Esophagus squamous epithelium (tissue), 4 donors: ENCODE measurements around the gene KIF1A.
"Not testable (repeated sequence)": the region's sequence is repeated elsewhere in the genome, so short reads cannot be mapped to it uniquely, and the experiment has no call there.

Source experiments
- POLR2A ChIP-seq, 4 donors: fragments of 450-650 bp; IDR thresholded peaks; one replicate each; pipeline ENCODE4 v1.6.1; 2017; ENCODE audit warnings: antibody characterized with exemption in 4 of 4, mild to moderate bottlenecking in 4 of 4, moderate library complexity in 3 of 4
- TF ChIP-seq, protein P1 (sequence below), 6 experiments: fragments of 450-650 bp in 4 of 6; fragments of 200-600 bp in 2 of 6; sonication (generic) in 2 of 6; IDR thresholded peaks; one replicate each; pipeline ENCODE4 v1.5.1; 2016 to 2019; ENCODE audit warnings: antibody characterized with exemption in 6 of 6, mild to moderate bottlenecking in 4 of 6, moderate library complexity in 4 of 6

- TF ChIP-seq, protein P1, sequence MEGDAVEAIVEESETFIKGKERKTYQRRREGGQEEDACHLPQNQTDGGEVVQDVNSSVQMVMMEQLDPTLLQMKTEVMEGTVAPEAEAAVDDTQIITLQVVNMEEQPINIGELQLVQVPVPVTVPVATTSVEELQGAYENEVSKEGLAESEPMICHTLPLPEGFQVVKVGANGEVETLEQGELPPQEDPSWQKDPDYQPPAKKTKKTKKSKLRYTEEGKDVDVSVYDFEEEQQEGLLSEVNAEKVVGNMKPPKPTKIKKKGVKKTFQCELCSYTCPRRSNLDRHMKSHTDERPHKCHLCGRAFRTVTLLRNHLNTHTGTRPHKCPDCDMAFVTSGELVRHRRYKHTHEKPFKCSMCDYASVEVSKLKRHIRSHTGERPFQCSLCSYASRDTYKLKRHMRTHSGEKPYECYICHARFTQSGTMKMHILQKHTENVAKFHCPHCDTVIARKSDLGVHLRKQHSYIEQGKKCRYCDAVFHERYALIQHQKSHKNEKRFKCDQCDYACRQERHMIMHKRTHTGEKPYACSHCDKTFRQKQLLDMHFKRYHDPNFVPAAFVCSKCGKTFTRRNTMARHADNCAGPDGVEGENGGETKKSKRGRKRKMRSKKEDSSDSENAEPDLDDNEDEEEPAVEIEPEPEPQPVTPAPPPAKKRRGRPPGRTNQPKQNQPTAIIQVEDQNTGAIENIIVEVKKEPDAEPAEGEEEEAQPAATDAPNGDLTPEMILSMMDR (IDR thresholded peaks at IDR 0.05): not testable (repeated sequence)
- TF ChIP-seq POLR2A (IDR thresholded peaks at IDR 0.05): not testable (repeated sequence)
Measured at GRCh38 chr2:240691631-240692420, 128.2 kb downstream of the KIF1A start, which contains the start of gene AQP12A.
